ENCODE measurements around the gene TOMM70.
A peak's percentile ranks its signal among the peaks of the same experiment; 100 is the strongest.

The TOMM70 gene

DNA sequence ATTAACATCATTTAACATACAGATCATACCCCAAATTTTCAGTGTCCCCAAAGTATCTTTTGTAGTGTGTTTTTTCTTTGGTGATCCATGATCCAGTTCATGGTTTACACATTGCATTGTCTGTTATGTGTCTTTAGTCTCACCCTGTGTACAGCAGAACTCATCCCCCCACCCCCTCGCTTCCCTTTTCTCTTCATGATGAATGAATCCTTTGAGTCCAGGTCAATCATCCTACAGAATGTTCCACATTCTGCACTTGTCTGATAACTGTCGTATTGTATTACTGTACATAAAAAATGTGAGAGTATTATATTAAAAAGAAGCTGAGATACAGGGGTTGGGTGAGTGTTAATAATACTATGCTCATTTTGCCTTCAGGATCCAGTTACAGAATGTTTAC is 80.9 kb downstream of the TOMM70 start:
- DNase-seq: no peak

DNA sequence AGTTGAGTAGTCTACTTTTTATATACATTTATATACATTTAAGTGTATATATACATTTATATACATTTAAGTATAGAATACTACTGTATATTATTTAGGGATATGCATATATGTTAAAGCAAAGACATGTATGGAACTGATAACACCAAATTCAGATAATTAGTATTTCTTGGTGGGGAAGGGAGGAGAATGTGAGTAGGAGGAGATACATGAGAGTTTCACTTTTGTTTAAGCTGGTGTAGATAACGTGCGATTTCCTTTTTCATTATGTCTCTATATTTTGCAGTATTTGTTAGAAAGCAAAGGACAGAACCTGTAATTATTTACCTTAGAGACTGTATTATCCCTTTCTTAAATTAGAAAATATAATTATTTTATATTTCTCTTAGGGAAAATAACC is 83.0 kb downstream of the TOMM70 start:
- no peak for DNase-seq

- DNase-seq: peak; percentile 2
Observed at GRCh38 chr3:100316641-100317069, 84.2 kb downstream of the TOMM70 start.
